Spleen (tissue), 7 donors: ENCODE measurements around the gene NACC1.

Source experiments
- POLR2A ChIP-seq, 3 donors: fragments of 450-650 bp; IDR thresholded peaks; one replicate each; pipeline ENCODE4 v1.5.1; 2017; ENCODE audit warnings: antibody characterized with exemption in 3 of 3, mild to moderate bottlenecking in 1 of 3
- TF ChIP-seq, protein P1 (sequence below), 11 experiments: fragments of 200-600 bp in 7 of 11; fragments of 450-650 bp in 4 of 11; sonication (generic) in 4 of 11; IDR thresholded peaks in 8 of 11; conservative IDR thresholded peaks in 3 of 11; 1 replicate in 7 of 11; 2 replicates in 4 of 11; pipeline versions ENCODE4 v1.4.0 to v1.8.0; 2016 to 2021; ENCODE audit warnings: antibody characterized with exemption in 11 of 11, inconsistent platforms in 4 of 11, mild to moderate bottlenecking in 1 of 11
- donor health status: DM: no; HTN: no; CAD: no; lungs with moderate emphysema.
- donor health status: DM: no; HTN: no; CAD: no.
- donor health status: DM: no; HTN: no; CAD: no.

DNA sequence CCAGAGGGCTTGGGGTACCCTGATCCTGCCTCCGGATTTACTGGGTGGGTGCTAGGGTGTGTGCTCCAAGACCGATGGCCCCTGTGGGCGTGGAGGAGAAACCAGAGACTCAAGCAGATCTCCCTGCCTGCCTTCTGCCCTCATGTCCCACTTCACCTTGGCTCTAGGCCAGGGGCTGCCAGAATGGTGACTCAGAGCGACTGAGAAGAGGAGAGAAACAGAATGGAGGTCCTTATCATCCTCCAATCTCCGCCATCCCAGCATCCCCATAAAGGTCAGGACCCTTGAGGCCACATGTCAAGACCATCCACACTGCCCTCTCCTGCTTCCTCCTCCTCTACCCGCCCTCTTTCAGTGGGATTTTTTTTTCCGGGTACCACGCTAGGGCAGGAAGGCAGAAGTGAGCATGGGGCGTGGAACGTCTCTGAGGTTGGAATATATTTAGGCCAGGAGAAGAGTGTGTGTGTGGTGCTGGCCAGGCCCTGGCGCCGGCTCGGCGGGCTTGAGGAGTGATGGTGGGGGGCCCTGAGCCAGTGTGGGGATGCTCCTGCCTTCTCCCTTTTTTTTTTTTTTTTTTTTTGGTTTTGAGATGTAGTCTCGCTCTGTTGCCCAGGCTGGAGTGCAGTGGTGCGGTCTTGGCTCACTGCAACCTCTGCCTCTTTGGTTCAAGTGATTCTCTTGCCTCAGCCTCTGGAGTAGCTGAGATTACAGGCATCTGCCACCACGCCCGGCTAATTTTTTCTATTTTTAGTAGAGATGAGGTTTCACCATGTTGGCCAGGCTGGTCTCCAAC, 54.5 kb downstream of the NACC1 start:
- no peak for TF ChIP-seq POLR2A (IDR thresholded peaks at IDR 0.05)
- TF ChIP-seq, protein P1, sequence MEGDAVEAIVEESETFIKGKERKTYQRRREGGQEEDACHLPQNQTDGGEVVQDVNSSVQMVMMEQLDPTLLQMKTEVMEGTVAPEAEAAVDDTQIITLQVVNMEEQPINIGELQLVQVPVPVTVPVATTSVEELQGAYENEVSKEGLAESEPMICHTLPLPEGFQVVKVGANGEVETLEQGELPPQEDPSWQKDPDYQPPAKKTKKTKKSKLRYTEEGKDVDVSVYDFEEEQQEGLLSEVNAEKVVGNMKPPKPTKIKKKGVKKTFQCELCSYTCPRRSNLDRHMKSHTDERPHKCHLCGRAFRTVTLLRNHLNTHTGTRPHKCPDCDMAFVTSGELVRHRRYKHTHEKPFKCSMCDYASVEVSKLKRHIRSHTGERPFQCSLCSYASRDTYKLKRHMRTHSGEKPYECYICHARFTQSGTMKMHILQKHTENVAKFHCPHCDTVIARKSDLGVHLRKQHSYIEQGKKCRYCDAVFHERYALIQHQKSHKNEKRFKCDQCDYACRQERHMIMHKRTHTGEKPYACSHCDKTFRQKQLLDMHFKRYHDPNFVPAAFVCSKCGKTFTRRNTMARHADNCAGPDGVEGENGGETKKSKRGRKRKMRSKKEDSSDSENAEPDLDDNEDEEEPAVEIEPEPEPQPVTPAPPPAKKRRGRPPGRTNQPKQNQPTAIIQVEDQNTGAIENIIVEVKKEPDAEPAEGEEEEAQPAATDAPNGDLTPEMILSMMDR (IDR thresholded peaks at IDR 0.05 in 8 of 11, conservative IDR thresholded peaks at IDR 0.05 in 3 of 11), result no peak
